Measurements from ENCODE around the gene MXRA8.

- TF ChIP-seq CTCF (IDR thresholded peaks at IDR 0.05 in 2 of 3, conservative IDR thresholded peaks at IDR 0.05 in 1 of 3; ENCODE audit: insufficient read depth in 2 of 3, low read depth in 1 of 3, low read length in 3 of 3) (0 out of 6 replicates have a peak, but pooled peaks of 1 of the 3 experiments have one; percentile 9), EP300 (IDR thresholded peaks at IDR 0.05; ENCODE audit: low read length) (no peak; the same call in 1 of the 2 replicates), ZNF253 (CRISPR knock-in tag; conservative IDR thresholded peaks at IDR 0.05) (no peak), POLR2AphosphoS5 (IDR thresholded peaks at IDR 0.05; ENCODE audit: control insufficient read depth, insufficient read depth, low read depth, low read length) (peak; percentile 97), JUN (IDR thresholded peaks at IDR 0.05; ENCODE audit: borderline replicate concordance, low read depth, low read length) (peak; percentile 63; the same call in 1 of the 2 replicates), JUN (CRISPR knock-in tag; IDR thresholded peaks at IDR 0.05; ENCODE audit: borderline replicate concordance) (peak; percentile 91; the same call in 1 of the 2 replicates), ZKSCAN1 (IDR thresholded peaks at IDR 0.05; ENCODE audit: low read depth, low read length) (no peak; the same call in 1 of the 2 replicates), SETDB1 (IDR thresholded peaks at IDR 0.05; ENCODE audit: low read length) (no peak), CREB1 (IDR thresholded peaks at IDR 0.05) (peak; percentile 69), CREB1 (CRISPR knock-in tag; IDR thresholded peaks at IDR 0.05) (peak; percentile 88)
- TF ChIP-seq, protein P1, sequence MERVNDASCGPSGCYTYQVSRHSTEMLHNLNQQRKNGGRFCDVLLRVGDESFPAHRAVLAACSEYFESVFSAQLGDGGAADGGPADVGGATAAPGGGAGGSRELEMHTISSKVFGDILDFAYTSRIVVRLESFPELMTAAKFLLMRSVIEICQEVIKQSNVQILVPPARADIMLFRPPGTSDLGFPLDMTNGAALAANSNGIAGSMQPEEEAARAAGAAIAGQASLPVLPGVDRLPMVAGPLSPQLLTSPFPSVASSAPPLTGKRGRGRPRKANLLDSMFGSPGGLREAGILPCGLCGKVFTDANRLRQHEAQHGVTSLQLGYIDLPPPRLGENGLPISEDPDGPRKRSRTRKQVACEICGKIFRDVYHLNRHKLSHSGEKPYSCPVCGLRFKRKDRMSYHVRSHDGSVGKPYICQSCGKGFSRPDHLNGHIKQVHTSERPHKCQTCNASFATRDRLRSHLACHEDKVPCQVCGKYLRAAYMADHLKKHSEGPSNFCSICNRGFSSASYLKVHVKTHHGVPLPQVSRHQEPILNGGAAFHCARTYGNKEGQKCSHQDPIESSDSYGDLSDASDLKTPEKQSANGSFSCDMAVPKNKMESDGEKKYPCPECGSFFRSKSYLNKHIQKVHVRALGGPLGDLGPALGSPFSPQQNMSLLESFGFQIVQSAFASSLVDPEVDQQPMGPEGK (CRISPR knock-in tag; IDR thresholded peaks at IDR 0.05; ENCODE audit: borderline replicate concordance): no peak
- TF ChIP-seq, protein P2, sequence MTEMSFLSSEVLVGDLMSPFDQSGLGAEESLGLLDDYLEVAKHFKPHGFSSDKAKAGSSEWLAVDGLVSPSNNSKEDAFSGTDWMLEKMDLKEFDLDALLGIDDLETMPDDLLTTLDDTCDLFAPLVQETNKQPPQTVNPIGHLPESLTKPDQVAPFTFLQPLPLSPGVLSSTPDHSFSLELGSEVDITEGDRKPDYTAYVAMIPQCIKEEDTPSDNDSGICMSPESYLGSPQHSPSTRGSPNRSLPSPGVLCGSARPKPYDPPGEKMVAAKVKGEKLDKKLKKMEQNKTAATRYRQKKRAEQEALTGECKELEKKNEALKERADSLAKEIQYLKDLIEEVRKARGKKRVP (CRISPR knock-in tag; IDR thresholded peaks at IDR 0.05): no peak; the same call in 1 of the 2 replicates
These were observed 48.7 kb upstream of the MXRA8 start, which contains the start of gene MRPL20 for GRCh38 chr1:1406821-1407635.
